PC-3 (cell line): ENCODE measurements around the gene XAGE5. TPM values are rescaled to one million over a fixed set of nuclear protein-coding genes. Genes with fewer than 3 reads are reported as not detected.
"Not testable (repeated sequence)": the region's sequence is repeated elsewhere in the genome, so short reads cannot be mapped to it uniquely, and the experiment has no call there.

Experiments used
- ATAC-seq: fragments of 200-7000 bp; cut with Tn5 transposase; 2 replicates; pipeline ENCODE4 v1.9.1; 2020; ENCODE audit warnings: mild to moderate bottlenecking, moderate library complexity
- BruUV-seq: library from RNA; stranded (reverse); fragments of 400-500 nt; replicated peaks from 2 replicates; lab custom pipeline; 2021; lab: Mats Ljungman, UMichigan
- CTCF ChIA-PET: fragments of 300-600 bp; sonication (Branson Sonifier 250); formaldehyde crosslinking; loops from one replicate; lab custom pipeline; 2022; ENCODE audit warnings: antibody characterized with exemption; lab: Charles Lee
- POLR2A ChIA-PET: fragments of 300-600 bp; sonication (Branson Sonifier 250); formaldehyde crosslinking; loops from one replicate; lab custom pipeline; 2022; ENCODE audit warnings: antibody characterized with exemption; ENCODE audit not compliant: unreplicated experiment; lab: Charles Lee
- DNase-seq: peaks from one replicate; pipeline ENCODE4 v3.0.0-alpha.2; 2015
- H2AFZ ChIP-seq: fragments of 300-600 bp; sonication (generic); 2 replicates; pipeline ENCODE4 v1.6.0; 2016; ENCODE audit warnings: antibody characterized with exemption, low read length
- H3F3A ChIP-seq: fragments of 300-600 bp; sonication (generic); one replicate; pipeline ENCODE4 v1.6.0; 2017; ENCODE audit warnings: antibody characterized with exemption, low read length, control low read depth, mild to moderate bottlenecking; ENCODE audit not compliant: unreplicated experiment
- H3K27ac ChIP-seq: fragments of 300-600 bp; sonication (generic); 2 replicates; pipeline ENCODE4 v1.5.1; 2016; ENCODE audit warnings: mild to moderate bottlenecking, low read length
- H3K27me3 ChIP-seq: fragments of 300-600 bp; sonication (generic); 2 replicates; pipeline ENCODE4 v1.6.1; 2016; ENCODE audit warnings: low read length, mixed read lengths
- H3K36me3 ChIP-seq: fragments of 300-600 bp; sonication (generic); 2 replicates; pipeline ENCODE4 v1.6.1; 2016; ENCODE audit warnings: low read depth, mixed run types, low read length, mixed read lengths
- H3K4me1 ChIP-seq: fragments of 300-600 bp; sonication (generic); 2 replicates; pipeline ENCODE4 v1.5.1; 2016; ENCODE audit warnings: low read length; ENCODE audit not compliant: insufficient read depth
- H3K4me2 ChIP-seq: fragments of 300-600 bp; sonication (generic); 2 replicates; pipeline ENCODE4 v1.6.0; 2016; ENCODE audit warnings: low read length
- H3K4me3 ChIP-seq: fragments of 300-600 bp; sonication (generic); 2 replicates; pipeline ENCODE4 v1.5.1; 2016; ENCODE audit warnings: mild to moderate bottlenecking, low read length, mixed read lengths
- H3K79me2 ChIP-seq: fragments of 300-600 bp; sonication (generic); 2 replicates; pipeline ENCODE4 v1.6.1; 2017; ENCODE audit warnings: low read length, mixed read lengths
- H3K9ac ChIP-seq: fragments of 300-600 bp; sonication (generic); 2 replicates; pipeline ENCODE4 v1.6.0; 2016; ENCODE audit warnings: mild to moderate bottlenecking, low read length
- H3K9me2 ChIP-seq: fragments of 300-600 bp; sonication (generic); replicated peaks from 2 replicates; pipeline ENCODE4 v1.6.1; 2016; ENCODE audit warnings: mixed run types, low read length, mixed read lengths
- H3K9me3 ChIP-seq: fragments of 300-600 bp; sonication (generic); 2 replicates; pipeline ENCODE4 v1.6.1; 2016; ENCODE audit warnings: low read length, mixed read lengths
- H4K20me1 ChIP-seq: fragments of 300-600 bp; sonication (generic); 2 replicates; pipeline ENCODE4 v1.6.1; 2016; ENCODE audit warnings: low read length, mixed read lengths
- EZH2 ChIP-seq: fragments of 300-600 bp; sonication (generic); IDR thresholded peaks from one replicate; pipeline ENCODE4 v1.6.1; 2017; ENCODE audit warnings: antibody characterized with exemption, mild to moderate bottlenecking, low read length; ENCODE audit not compliant: unreplicated experiment
- EZH2phosphoT487 ChIP-seq: fragments of 300-600 bp; sonication (generic); IDR thresholded peaks from 2 replicates; pipeline ENCODE4 v1.6.1; 2018; ENCODE audit warnings: mild to moderate bottlenecking, antibody characterized with exemption, low read length, borderline replicate concordance
- intact Hi-C: fragments of 100-400 bp; cut with micrococcal nuclease; formaldehyde crosslinking; loops from 2 replicates; pipeline ENCODE4 v1.9.0; 2023
- total RNA-seq: library from RNA; depleted of rRNA; stranded (reverse); fragments of >200 nt; gene quantifications from 2 replicates; pipeline ENCODE4 v1.2.3, GENCODE V29; 2014
- TF ChIP-seq, protein P1 (sequence below): fragments of 300-600 bp; sonication (generic); conservative IDR thresholded peaks from 2 replicates; pipeline ENCODE4 v1.5.1; 2017; ENCODE audit warnings: antibody characterized with exemption, low read depth, mild to moderate bottlenecking, low read length

Gene XAGE5
- total RNA-seq, 1 experiment from 2014 or later: not detected

DNA sequence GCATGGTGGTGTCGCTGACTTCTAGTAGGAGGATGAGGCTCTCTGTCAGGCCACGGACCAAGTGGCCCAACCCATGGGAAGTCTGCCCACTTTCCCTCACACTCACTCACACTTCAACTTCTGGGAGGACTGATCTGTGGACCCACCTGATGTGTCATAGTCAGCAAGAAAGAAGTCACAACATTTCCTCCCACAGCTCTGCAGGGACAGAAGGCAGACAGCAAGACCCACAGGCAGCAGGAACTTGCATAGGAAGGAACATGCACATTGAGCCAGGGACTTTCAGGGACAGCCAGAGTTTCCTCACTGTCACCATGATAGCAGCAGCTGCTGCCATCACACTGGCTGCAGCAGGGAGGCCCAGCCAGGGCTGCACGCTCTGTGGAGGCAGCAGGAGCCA lies 19.5 kb downstream of the XAGE5 start:
- intact Hi-C loops: no loop called here

DNA sequence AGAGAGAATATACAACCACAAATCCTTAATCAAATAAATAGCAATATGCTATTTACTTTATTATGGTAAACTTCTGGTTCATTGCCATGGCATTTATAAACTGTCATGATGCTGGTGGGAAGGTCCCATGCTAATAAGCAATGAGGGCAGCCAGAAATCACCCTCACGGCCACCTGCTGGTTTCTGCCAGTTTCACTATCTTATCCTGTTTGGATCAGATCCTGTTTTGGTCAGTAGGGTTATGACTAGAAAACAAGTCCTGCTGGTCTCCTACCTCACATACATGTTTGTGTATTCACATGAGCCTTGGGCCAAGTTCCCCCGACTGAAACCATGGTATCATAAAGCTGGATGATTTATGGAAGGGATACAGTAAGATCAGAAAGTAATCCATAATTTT lies 28.1 kb downstream of the XAGE5 start:
- Histone ChIP-seq H3K4me3 (no peak overlapping the region), H3K79me2 (no peaks in the 10 kb centered on the region), H3K4me2 (no peak overlapping the region), H3K4me1 (no peaks in the 10 kb centered on the region), H3F3A (no peaks in the 10 kb centered on the region), H3K9me2 (no peaks in the 10 kb centered on the region), H3K27me3 (peaks cover 11% of the 10 kb centered on the region), H3K27ac (no peak overlapping the region), H3K36me3 (no peaks in the 10 kb centered on the region), H4K20me1 (no peaks in the 10 kb centered on the region), H2AFZ (no peak overlapping the region), H3K9me3 (no peaks in the 10 kb centered on the region), H3K9ac (no peak overlapping the region)
- DNase-seq (peak; percentile 26), ATAC-seq (no peak)
- TF ChIP-seq, protein P1, sequence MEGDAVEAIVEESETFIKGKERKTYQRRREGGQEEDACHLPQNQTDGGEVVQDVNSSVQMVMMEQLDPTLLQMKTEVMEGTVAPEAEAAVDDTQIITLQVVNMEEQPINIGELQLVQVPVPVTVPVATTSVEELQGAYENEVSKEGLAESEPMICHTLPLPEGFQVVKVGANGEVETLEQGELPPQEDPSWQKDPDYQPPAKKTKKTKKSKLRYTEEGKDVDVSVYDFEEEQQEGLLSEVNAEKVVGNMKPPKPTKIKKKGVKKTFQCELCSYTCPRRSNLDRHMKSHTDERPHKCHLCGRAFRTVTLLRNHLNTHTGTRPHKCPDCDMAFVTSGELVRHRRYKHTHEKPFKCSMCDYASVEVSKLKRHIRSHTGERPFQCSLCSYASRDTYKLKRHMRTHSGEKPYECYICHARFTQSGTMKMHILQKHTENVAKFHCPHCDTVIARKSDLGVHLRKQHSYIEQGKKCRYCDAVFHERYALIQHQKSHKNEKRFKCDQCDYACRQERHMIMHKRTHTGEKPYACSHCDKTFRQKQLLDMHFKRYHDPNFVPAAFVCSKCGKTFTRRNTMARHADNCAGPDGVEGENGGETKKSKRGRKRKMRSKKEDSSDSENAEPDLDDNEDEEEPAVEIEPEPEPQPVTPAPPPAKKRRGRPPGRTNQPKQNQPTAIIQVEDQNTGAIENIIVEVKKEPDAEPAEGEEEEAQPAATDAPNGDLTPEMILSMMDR: no peak
- no peak for TF ChIP-seq EZH2
- no peak for TF ChIP-seq EZH2phosphoT487
- ChIA-PET POLR2A (no interaction called here), CTCF (no interaction called here)
- intact Hi-C loops: no loop called here
- no TSS peak for BruUV-seq

More for the DNA sequence above, 19.5 kb downstream of the XAGE5 start:
- Histone ChIP-seq H2AFZ (no peak overlapping the region), H4K20me1 (no peaks in the 10 kb centered on the region), H3K4me3 (no peak overlapping the region), H3K36me3 (no peaks in the 10 kb centered on the region), H3K79me2 (no peaks in the 10 kb centered on the region), H3K9ac (no peak overlapping the region), H3K27ac (no peak overlapping the region), H3K9me2 (no peaks in the 10 kb centered on the region), H3K4me1 (no peaks in the 10 kb centered on the region), H3K27me3 (no peaks in the 10 kb centered on the region), H3K4me2 (no peak overlapping the region), H3K9me3 (no peaks in the 10 kb centered on the region), H3F3A (no peaks in the 10 kb centered on the region)
- ATAC-seq (no peak), DNase-seq (no peak)
- no TSS peak for BruUV-seq
- ChIA-PET CTCF (no interaction called here), POLR2A (no interaction called here)
- TF ChIP-seq EZH2phosphoT487 (no peak), EZH2 (no peak)
- TF ChIP-seq, protein P1: no peak

DNA sequence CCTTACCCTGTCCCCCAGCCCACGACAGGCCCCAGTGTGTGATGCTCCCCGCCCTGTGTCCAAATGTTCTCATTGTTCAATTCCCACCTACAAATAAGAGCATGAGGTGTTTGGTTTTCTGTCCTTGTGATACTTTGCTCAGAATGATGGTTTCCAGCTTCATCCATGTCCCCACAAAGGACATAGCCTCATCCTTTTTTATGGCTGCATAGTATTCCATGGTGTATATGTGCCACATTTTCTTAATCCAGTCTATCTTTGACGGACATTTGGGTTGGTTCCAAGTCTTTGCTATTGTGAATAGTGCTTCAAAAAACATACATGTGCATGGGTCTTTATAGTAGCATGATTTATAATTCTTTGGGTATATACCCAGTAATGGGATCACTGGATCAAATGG lies 32.5 kb downstream of the XAGE5 start:
- H4K20me1 ChIP-seq, ATAC-seq, H3K79me2 ChIP-seq, H3K4me3 ChIP-seq, H2AFZ ChIP-seq, H3K4me1 ChIP-seq, H3K9ac ChIP-seq, BruUV-seq, intact Hi-C loops, H3K9me2 ChIP-seq, CTCF ChIA-PET, H3K4me2 ChIP-seq, H3K36me3 ChIP-seq, POLR2A ChIA-PET, H3F3A ChIP-seq, H3K27ac ChIP-seq, H3K9me3 ChIP-seq, DNase-seq: not testable (repeated sequence)
- peaks cover 11% of the 10 kb centered on the region for H3K27me3 ChIP-seq
